Thyroid gland (tissue), 4 donors: ENCODE data around the gene ZFYVE27. TPM values are rescaled to one million over a fixed set of nuclear protein-coding genes. Genes with fewer than 3 reads are reported as not detected.

ENCODE experiments used
- DNase-seq, 2 donors: peaks; one replicate each; pipeline ENCODE4 v3.0.0-alpha.2; 2019
- H3K27ac ChIP-seq, 3 donors: fragments of 200-600 bp; sonication (generic); 1 replicate in 2 of 3; 2 replicates in 1 of 3; pipeline ENCODE4 v1.5.1; 2016 to 2019; ENCODE audit warnings: mild to moderate bottlenecking in 1 of 3, moderate library complexity in 1 of 3
- H3K27me3 ChIP-seq: fragments of 200-600 bp; sonication (generic); one replicate; pipeline ENCODE4 v1.5.1; 2019
- H3K36me3 ChIP-seq, 2 donors: fragments of 200-600 bp; sonication (generic); one replicate each; pipeline ENCODE4 v1.5.1; 2016 to 2019
- H3K4me1 ChIP-seq, 2 donors: fragments of 200-600 bp; sonication (generic); one replicate each; pipeline ENCODE4 v1.5.1; 2017 to 2019
- H3K4me3 ChIP-seq, 3 donors: fragments of 200-600 bp; sonication (generic); replicated peaks in 1 of 3; 1 replicate in 2 of 3; 2 replicates in 1 of 3; pipeline ENCODE4 v1.5.1; 2016; ENCODE audit warnings: mild to moderate bottlenecking in 1 of 3
- H3K9me3 ChIP-seq: fragments of 200-600 bp; sonication (generic); one replicate; pipeline ENCODE4 v1.5.1; 2017
- POLR2A ChIP-seq, 2 donors: fragments of 450-650 bp; IDR thresholded peaks; one replicate each; pipeline ENCODE4 v1.6.1; 2017; ENCODE audit warnings: antibody characterized with exemption in 2 of 2, mild to moderate bottlenecking in 2 of 2, moderate library complexity in 1 of 2
- whole genome bisulfite sequencing, 2 donors: methylation state at CpG; one replicate each; pipeline ENCODE4 v1.1.5; 2017; 5-methylcytosine and 5-hydroxymethylcytosine counted together
- intact Hi-C: fragments of 100-400 bp; cut with DNase I; formaldehyde crosslinking; loops from one replicate; pipeline ENCODE4 v1.15.1; 2023
- total RNA-seq, 4 donors: library from RNA; depleted of rRNA; stranded (reverse); fragments of >200 nt; gene quantifications; one replicate each; pipeline ENCODE4 v1.2.3, GENCODE V29; 2016
- TF ChIP-seq, protein P1 (sequence below), 6 experiments: fragments of 200-600 bp in 3 of 6; fragments of 450-650 bp in 3 of 6; sonication (generic) in 3 of 6; IDR thresholded peaks; one replicate each; pipeline ENCODE4 v1.5.1; 2016 to 2019; ENCODE audit warnings: antibody characterized with exemption in 6 of 6, mild to moderate bottlenecking in 2 of 6, inconsistent platforms in 1 of 6, moderate library complexity in 1 of 6

ZFYVE27 gene
- total RNA-seq, 4 donors from 2014 or later, result 18.4 to 43.5 (median 24.8) TPM

DNA sequence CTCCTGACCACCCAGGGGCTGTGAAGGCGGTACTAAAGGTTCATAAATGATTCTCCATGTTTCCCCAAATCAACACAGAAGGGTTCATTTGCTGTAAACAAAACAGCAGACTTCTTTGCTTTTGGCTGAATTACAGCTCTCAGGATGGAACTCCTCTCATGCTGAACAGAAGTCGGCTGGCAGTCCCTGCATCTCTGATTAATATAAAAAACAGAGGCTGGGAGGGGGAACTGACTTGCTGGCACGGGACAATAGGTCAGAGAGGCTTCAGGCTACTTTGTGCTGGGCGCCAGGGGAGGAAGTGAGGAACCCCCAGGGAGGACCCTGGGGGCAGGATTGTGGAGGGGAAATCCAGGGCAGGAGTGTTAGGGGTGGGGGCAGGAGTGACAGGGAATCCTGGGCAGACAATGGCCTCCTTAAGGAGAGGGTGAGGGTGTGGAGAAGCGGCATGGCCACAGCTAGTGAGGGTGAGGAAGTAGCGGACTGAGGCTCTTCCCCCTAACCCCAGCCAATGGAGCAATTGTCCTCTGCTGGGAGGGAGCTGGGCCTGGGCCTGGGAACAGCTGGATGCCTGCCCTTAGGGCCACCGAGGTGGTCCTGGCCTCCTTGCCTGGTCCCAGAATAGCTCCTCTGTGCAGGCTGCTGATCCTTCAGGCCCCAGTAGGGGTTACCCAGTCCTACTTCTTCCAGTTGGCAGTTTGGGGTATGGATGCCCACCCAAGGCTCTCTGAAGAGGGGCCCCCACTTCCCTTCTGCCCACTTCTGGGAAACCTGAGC lies 44.1 kb downstream of the ZFYVE27 start:
- intact Hi-C loops, result no loop called here

DNA sequence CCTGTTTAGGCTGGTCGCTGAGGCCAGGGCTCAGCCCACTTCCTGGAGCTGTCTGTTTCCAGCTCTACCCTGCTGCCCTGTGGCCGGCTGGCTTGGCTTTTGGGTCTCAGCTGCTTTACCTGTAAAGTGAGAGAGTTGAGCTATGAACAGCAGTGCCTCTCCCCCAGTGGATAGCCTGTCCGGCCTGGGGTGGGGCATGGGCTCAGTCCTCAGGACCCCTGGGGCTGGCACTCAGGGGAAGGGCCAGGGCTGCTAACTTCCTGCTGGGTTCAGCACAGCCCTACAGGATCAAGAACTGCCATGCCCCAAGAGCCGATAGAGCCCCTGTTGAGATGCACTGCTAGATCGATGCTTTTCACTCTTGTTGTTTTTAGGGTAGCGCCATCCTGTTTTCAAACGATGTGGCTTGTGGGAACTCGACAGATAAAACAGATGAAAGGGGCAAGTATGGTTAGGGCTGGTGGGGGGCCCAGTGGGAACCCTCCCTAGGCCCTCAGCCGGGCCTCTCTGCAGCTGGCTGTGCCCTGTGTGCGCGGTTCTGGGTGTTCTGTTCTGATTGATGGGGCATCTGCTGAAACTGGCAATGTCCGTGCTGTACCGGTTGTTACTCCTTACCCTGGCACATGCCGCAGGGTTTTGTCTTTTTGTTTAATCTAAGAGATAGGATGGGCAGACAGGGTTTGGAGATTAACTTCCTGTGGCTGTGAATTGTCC lies 44.8 kb downstream of the ZFYVE27 start:
- peak; percentile 11 to 15 for DNase-seq
- intact Hi-C loops, result no loop called here

More for the DNA sequence above, 44.1 kb downstream of the ZFYVE27 start:
- Histone ChIP-seq H3K27ac (peak overlapping the region; percentile 10 to 50 (median 18)), H3K27me3 (no peaks in the 10 kb centered on the region), H3K9me3 (no peaks in the 10 kb centered on the region), H3K4me1 (peaks cover 15 to 43% of the 10 kb centered on the region in 2 donors), H3K36me3 (no peaks in the 10 kb centered on the region), H3K4me3 (no peak overlapping the region)
- WGBS, 2 donors, result 18 to 23% methylated on average over 7 of the region's 7 CpGs
- peak; percentile 57 to 62 for DNase-seq
- TF ChIP-seq POLR2A (IDR thresholded peaks at IDR 0.05), result no peak
- TF ChIP-seq, protein P1, sequence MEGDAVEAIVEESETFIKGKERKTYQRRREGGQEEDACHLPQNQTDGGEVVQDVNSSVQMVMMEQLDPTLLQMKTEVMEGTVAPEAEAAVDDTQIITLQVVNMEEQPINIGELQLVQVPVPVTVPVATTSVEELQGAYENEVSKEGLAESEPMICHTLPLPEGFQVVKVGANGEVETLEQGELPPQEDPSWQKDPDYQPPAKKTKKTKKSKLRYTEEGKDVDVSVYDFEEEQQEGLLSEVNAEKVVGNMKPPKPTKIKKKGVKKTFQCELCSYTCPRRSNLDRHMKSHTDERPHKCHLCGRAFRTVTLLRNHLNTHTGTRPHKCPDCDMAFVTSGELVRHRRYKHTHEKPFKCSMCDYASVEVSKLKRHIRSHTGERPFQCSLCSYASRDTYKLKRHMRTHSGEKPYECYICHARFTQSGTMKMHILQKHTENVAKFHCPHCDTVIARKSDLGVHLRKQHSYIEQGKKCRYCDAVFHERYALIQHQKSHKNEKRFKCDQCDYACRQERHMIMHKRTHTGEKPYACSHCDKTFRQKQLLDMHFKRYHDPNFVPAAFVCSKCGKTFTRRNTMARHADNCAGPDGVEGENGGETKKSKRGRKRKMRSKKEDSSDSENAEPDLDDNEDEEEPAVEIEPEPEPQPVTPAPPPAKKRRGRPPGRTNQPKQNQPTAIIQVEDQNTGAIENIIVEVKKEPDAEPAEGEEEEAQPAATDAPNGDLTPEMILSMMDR (IDR thresholded peaks at IDR 0.05), result no peak

DNA sequence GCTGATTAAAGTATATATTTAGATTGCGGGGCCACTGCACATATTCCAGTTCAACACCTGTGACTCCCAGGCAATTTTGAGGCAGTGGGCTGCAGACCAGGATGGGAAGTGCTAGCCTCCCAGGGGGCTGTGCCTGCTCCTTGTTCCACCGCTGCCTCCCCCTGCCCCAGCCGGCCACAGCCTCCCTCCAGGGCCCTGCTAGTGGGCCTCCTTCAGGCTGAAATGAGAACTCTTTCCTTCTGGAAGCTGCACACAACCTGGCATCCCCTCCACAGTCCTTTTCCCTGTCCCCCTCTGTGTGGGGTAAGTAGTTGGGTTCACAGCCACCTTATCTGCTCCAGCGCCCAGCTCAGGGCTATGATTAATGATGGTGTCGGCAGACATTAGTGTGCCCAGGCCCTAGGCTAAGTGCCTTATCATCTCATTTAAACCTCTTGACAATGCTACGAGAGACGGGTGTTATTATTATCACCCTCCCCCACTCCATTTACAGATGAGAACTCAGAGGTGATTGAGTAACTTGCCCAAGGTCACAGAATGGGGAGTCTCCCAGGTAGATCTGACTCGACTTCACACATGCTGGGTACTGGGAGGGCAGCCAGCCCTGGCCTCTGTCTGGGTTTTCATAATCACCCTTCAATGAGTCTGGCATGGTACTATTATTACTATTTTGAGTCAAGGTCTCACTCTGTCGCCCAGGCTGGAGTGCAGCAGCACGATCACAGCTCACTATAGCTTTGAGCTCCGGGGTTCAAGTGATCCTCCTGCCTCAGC lies 45.7 kb downstream of the ZFYVE27 start:
- WGBS, 2 donors, result 62 to 64% methylated on average over 10 of the region's 11 CpGs
- no peaks in the 10 kb centered on the region for H3K9me3 ChIP-seq

More for the DNA sequence above, 44.8 kb downstream of the ZFYVE27 start:
- no peaks in the 10 kb centered on the region for H3K9me3 ChIP-seq
- peak overlapping the region; percentile 10 to 50 (median 18) for H3K27ac ChIP-seq
- H3K4me1 ChIP-seq, result peaks cover 15 to 43% of the 10 kb centered on the region in 2 donors
- no peaks in the 10 kb centered on the region for H3K27me3 ChIP-seq
- H3K36me3 ChIP-seq, result no peaks in the 10 kb centered on the region
- WGBS, 2 donors, result 73 to 74% methylated on average over 13 to 14 of the region's 14 CpGs
- TF ChIP-seq, protein P1 (IDR thresholded peaks at IDR 0.05), result no peak
- TF ChIP-seq POLR2A (IDR thresholded peaks at IDR 0.05), result no peak
- no peak overlapping the region for H3K4me3 ChIP-seq

DNA sequence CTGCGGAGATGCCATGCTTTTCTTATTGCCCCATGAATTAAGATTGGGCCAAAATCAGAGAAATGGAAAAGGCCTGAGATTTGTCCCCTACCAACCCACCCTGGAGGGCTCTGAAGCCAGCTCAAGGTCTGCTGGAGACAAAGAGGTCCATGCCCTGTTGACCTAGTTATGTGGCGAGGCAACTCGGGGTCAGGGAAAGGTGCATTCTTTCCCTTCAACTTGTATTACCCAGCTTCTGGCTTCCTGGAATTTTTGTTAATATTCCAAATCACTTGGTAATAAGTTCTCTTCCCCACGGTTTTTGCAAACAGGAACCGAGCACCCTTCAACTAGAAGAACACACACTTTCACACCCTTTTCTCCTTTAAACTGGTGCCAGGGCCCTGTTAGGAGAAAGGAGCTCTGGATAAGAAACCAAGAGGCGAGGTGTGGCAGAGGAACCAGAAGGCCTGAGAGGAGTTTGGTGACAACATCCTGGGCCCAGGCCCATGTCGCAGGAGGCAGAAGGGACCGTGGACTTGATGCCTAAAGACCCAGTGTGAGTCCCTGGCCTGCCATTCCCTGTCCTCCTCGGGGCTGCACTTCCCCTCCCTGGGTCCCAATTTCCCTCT lies 47.4 kb downstream of the ZFYVE27 start:
- Histone ChIP-seq H3K9me3 (no peaks in the 10 kb centered on the region), H3K4me1 (peaks cover 15 to 45% of the 10 kb centered on the region in 2 donors), H3K36me3 (no peaks in the 10 kb centered on the region), H3K27me3 (no peaks in the 10 kb centered on the region), H3K27ac (no peak overlapping the region), H3K4me3 (no peak overlapping the region)
- WGBS, 2 donors, result 70 to 76% methylated on average over 9 of the region's 9 CpGs
- intact Hi-C loops, result no loop called here
- no peak for TF ChIP-seq POLR2A (IDR thresholded peaks at IDR 0.05)
- TF ChIP-seq, protein P1 (IDR thresholded peaks at IDR 0.05), result no peak
- peak in 1 of 2 donors; percentile 12 for DNase-seq

More for the DNA sequence above, 45.7 kb downstream of the ZFYVE27 start:
- Histone ChIP-seq H3K36me3 (no peaks in the 10 kb centered on the region), H3K27ac (no peak overlapping the region), H3K27me3 (no peaks in the 10 kb centered on the region), H3K4me1 (peaks cover 15 to 43% of the 10 kb centered on the region in 2 donors), H3K4me3 (no peak overlapping the region)
- intact Hi-C loops, result no loop called here
- peak; percentile 50 to 79 for DNase-seq
- TF ChIP-seq POLR2A (IDR thresholded peaks at IDR 0.05), result no peak
- TF ChIP-seq, protein P1 (IDR thresholded peaks at IDR 0.05), result no peak
